PFSK-1 (cell line): ENCODE results near the gene CHRNA1.

ENCODE experiments used
- REST ChIP-seq, 2 experiments: IDR thresholded peaks; 2 replicates each; pipeline versions ENCODE4 v1.6.1 to v1.8.0; 2011 to 2012; ENCODE audit warnings: low read depth in 2 of 2, low read length in 2 of 2, control low read depth in 1 of 2, inconsistent platforms in 1 of 2, mild to moderate bottlenecking in 1 of 2, moderate library complexity in 1 of 2; ENCODE audit not compliant: insufficient read depth in 1 of 2
- SIN3A ChIP-seq: IDR thresholded peaks from 2 replicates; pipeline ENCODE4 v1.6.1; 2012; ENCODE audit warnings: mild to moderate bottlenecking, low read length, moderate library complexity, borderline replicate concordance; ENCODE audit not compliant: insufficient read depth

- TF ChIP-seq REST (IDR thresholded peaks at IDR 0.05; ENCODE audit: insufficient read depth in 1 of 2, low read depth in 2 of 2, low read length in 2 of 2) (no peak), SIN3A (no peak)
Measured at GRCh38 chr2:174805803-174806202, 41.5 kb upstream of the CHRNA1 start.
